ENCODE data around the gene KRT15.

The KRT15 gene

GRCh38 chr17:41539071-41539492 is 20.4 kb upstream of the KRT15 start:
- no peak for DNase-seq (ENCODE audit: low read depth in 2 of 2)
- no peak overlapping the region for H3K4me3 ChIP-seq (replicated peaks in 1 of 2; ENCODE audit: low read depth in 2 of 2, low read length in 2 of 2)

GRCh38 chr17:41538565-41538991 is 19.9 kb upstream of the KRT15 start:
- H3K4me3 ChIP-seq (replicated peaks in 1 of 2; ENCODE audit: low read depth in 2 of 2, low read length in 2 of 2) = no peak overlapping the region
- no peak for TF ChIP-seq CTCF (IDR thresholded peaks at IDR 0.05; ENCODE audit: low read depth, low read length)

More at GRCh38 chr17:41539071-41539492, 20.4 kb upstream of the KRT15 start:
- TF ChIP-seq CTCF (IDR thresholded peaks at IDR 0.05; ENCODE audit: low read depth, low read length) = no peak

GRCh38 chr17:41537990-41538389 is 19.3 kb upstream of the KRT15 start:
- peak; percentile 44 to 56 for DNase-seq (ENCODE audit: low read depth in 2 of 2)
- TF ChIP-seq CTCF (IDR thresholded peaks at IDR 0.05; ENCODE audit: low read depth, low read length) = no peak
- no peak overlapping the region for H3K4me3 ChIP-seq (replicated peaks in 1 of 2; ENCODE audit: low read depth in 2 of 2, low read length in 2 of 2)

More at GRCh38 chr17:41538565-41538991, 19.9 kb upstream of the KRT15 start:
- DNase-seq (ENCODE audit: low read depth in 2 of 2) = no peak

GRCh38 chr17:41537614-41537954 is 18.9 kb upstream of the KRT15 start:
- no peak overlapping the region for H3K4me3 ChIP-seq (replicated peaks in 1 of 2; ENCODE audit: low read depth in 2 of 2, low read length in 2 of 2)
- no peak for TF ChIP-seq CTCF (IDR thresholded peaks at IDR 0.05; ENCODE audit: low read depth, low read length)
- no peak for DNase-seq (ENCODE audit: low read depth in 2 of 2)

GRCh38 chr17:41536741-41537613 is 18.3 kb upstream of the KRT15 start:
- DNase-seq (ENCODE audit: low read depth in 2 of 2) = no peak
- H3K4me3 ChIP-seq (replicated peaks in 1 of 2; ENCODE audit: low read depth in 2 of 2, low read length in 2 of 2) = no peak overlapping the region
- no peak for TF ChIP-seq CTCF (IDR thresholded peaks at IDR 0.05; ENCODE audit: low read depth, low read length)

GRCh38 chr17:41535764-41536481 is 17.2 kb upstream of the KRT15 start:
- no peak for DNase-seq (ENCODE audit: low read depth in 2 of 2)
- H3K4me3 ChIP-seq (replicated peaks in 1 of 2; ENCODE audit: low read depth in 2 of 2, low read length in 2 of 2) = no peak overlapping the region
- TF ChIP-seq CTCF (IDR thresholded peaks at IDR 0.05; ENCODE audit: low read depth, low read length) = no peak
